LNCaP clone FGC (cell line): ENCODE results near the gene PHF3.

Experiments used
- DNase-seq: peaks from one replicate; pipeline ENCODE4 v3.0.0-alpha.2; 2011; ENCODE audit warnings: low read depth
- H3K4me3 ChIP-seq: 2 replicates; pipeline ENCODE4 v1.5.1; 2011; ENCODE audit warnings: mild to moderate bottlenecking, low read depth, low read length, control low read depth
- CTCF ChIP-seq: IDR thresholded peaks from 2 replicates; pipeline ENCODE4 v1.5.1; 2012; ENCODE audit warnings: mild to moderate bottlenecking; ENCODE audit not compliant: control insufficient read depth, insufficient read depth; ENCODE audit errors: extremely low read depth

The PHF3 gene

GRCh38 chr6:63663147-63663955 is 27.7 kb downstream of the PHF3 start:
- DNase-seq = no peak
- TF ChIP-seq CTCF = no peak
- no peak overlapping the region for H3K4me3 ChIP-seq

GRCh38 chr6:63663956-63664281 is 28.3 kb downstream of the PHF3 start:
- no peak for TF ChIP-seq CTCF
- DNase-seq = no peak
- H3K4me3 ChIP-seq = no peak overlapping the region

- DNase-seq = peak; percentile 38
- TF ChIP-seq CTCF = no peak
- no peak overlapping the region for H3K4me3 ChIP-seq
Observed at GRCh38 chr6:63671098-63671754, 35.6 kb downstream of the PHF3 start.

- no peak overlapping the region for H3K4me3 ChIP-seq
- TF ChIP-seq CTCF = no peak
- DNase-seq = no peak
Observed at GRCh38 chr6:63672582-63673129, 37.1 kb downstream of the PHF3 start.

- DNase-seq = no peak
- H3K4me3 ChIP-seq = no peak overlapping the region
- no peak for TF ChIP-seq CTCF
Observed at GRCh38 chr6:63673692-63674091, 38.1 kb downstream of the PHF3 start.

- DNase-seq = no peak
- no peak overlapping the region for H3K4me3 ChIP-seq
- TF ChIP-seq CTCF = no peak
Observed at GRCh38 chr6:63674635-63675034, 39.0 kb downstream of the PHF3 start.
